ENCODE data around the gene COX6A2.
"Not testable (repeated sequence)": the region's sequence is repeated elsewhere in the genome, so short reads cannot be mapped to it uniquely, and the experiment has no call there.

The COX6A2 gene

GRCh38 chr16:31436221-31437045 is 8.3 kb upstream of the COX6A2 start:
- DNase-seq = no peak

GRCh38 chr16:31435341-31436220 is 7.4 kb upstream of the COX6A2 start:
- no peak for DNase-seq

- DNase-seq = no peak
Measured at GRCh38 chr16:31430380-31431052, 2.4 kb upstream of the COX6A2 start.

- DNase-seq = no peak
Measured at GRCh38 chr16:31429796-31430195, 1.6 kb upstream of the COX6A2 start.

GRCh38 chr16:31429314-31429713 is 1.2 kb upstream of the COX6A2 start:
- DNase-seq = no peak

- DNase-seq = no peak
Measured at GRCh38 chr16:31428638-31429247, 583 bp upstream of the COX6A2 start.

- DNase-seq = no peak
Measured at GRCh38 chr16:31427441-31428278, 500 bp downstream of the COX6A2 start.

GRCh38 chr16:31423801-31424200 is 4.4 kb downstream of the COX6A2 start:
- no peak for DNase-seq

- no peak for DNase-seq
Measured at GRCh38 chr16:31423241-31423640, 4.9 kb downstream of the COX6A2 start.

- no peak for DNase-seq
Measured at GRCh38 chr16:31421587-31421986, 6.6 kb downstream of the COX6A2 start.

- no peak for DNase-seq
Measured at GRCh38 chr16:31420037-31420436, 8.1 kb downstream of the COX6A2 start.

- no peak for DNase-seq
Measured at GRCh38 chr16:31417916-31418315, 10.2 kb downstream of the COX6A2 start.

- DNase-seq = not testable (repeated sequence)
Measured at GRCh38 chr16:31417036-31417435, 11.1 kb downstream of the COX6A2 start.

- DNase-seq = no peak
Measured at GRCh38 chr16:31416371-31416770, 11.8 kb downstream of the COX6A2 start.

- DNase-seq = no peak
Measured at GRCh38 chr16:31414706-31415105, 13.5 kb downstream of the COX6A2 start.

- DNase-seq = no peak
Measured at GRCh38 chr16:31413943-31414342, 14.2 kb downstream of the COX6A2 start.

GRCh38 chr16:31413381-31413780 is 14.8 kb downstream of the COX6A2 start:
- DNase-seq = no peak

GRCh38 chr16:31412750-31413149 is 15.4 kb downstream of the COX6A2 start:
- no peak for DNase-seq

GRCh38 chr16:31411024-31411844 is 16.9 kb downstream of the COX6A2 start:
- no peak for DNase-seq

- no peak for DNase-seq
Measured at GRCh38 chr16:31410082-31410481, 18.1 kb downstream of the COX6A2 start.

GRCh38 chr16:31409433-31409832 is 18.7 kb downstream of the COX6A2 start:
- DNase-seq = no peak

Measured in NCI-H1436 (cell line).